Kidney tubule cell (primary cell): Measurements from ENCODE around the gene PITRM1.
"Not testable (repeated sequence)": the region's sequence is repeated elsewhere in the genome, so short reads cannot be mapped to it uniquely, and the experiment has no call there.

ENCODE experiments used
- DNase-seq: peaks from one replicate; pipeline ENCODE4 v3.0.0-alpha.2; 2018; ENCODE audit warnings: low spot score

The PITRM1 gene

GRCh38 chr10:3122034-3122433, 50.5 kb downstream of the PITRM1 start:
- DNase-seq, result no peak

GRCh38 chr10:3119796-3120459, 52.7 kb downstream of the PITRM1 start:
- DNase-seq, result no peak

GRCh38 chr10:3118641-3119091, 53.9 kb downstream of the PITRM1 start:
- DNase-seq, result no peak

- DNase-seq, result no peak
These were observed 55.1 kb downstream of the PITRM1 start for GRCh38 chr10:3117486-3117885.

GRCh38 chr10:3116508-3117100, 56.0 kb downstream of the PITRM1 start:
- DNase-seq, result no peak

GRCh38 chr10:3115685-3116084, 56.9 kb downstream of the PITRM1 start:
- no peak for DNase-seq

- DNase-seq, result no peak
These were observed 59.2 kb downstream of the PITRM1 start for GRCh38 chr10:3113343-3113720.

GRCh38 chr10:3111621-3112163, 60.9 kb downstream of the PITRM1 start:
- DNase-seq, result peak; percentile 55

GRCh38 chr10:3110782-3111620, 61.6 kb downstream of the PITRM1 start:
- no peak for DNase-seq

GRCh38 chr10:3109633-3110032, 62.9 kb downstream of the PITRM1 start:
- no peak for DNase-seq

GRCh38 chr10:3109196-3109595, 63.4 kb downstream of the PITRM1 start:
- no peak for DNase-seq

GRCh38 chr10:3108575-3109105, 63.9 kb downstream of the PITRM1 start:
- no peak for DNase-seq

- DNase-seq, result no peak
These were observed 64.5 kb downstream of the PITRM1 start for GRCh38 chr10:3108033-3108432.

- DNase-seq, result peak; percentile 100
These were observed 65.1 kb downstream of the PITRM1 start for GRCh38 chr10:3107426-3107961.

- DNase-seq, result no peak
These were observed 65.6 kb downstream of the PITRM1 start for GRCh38 chr10:3106928-3107425.

GRCh38 chr10:3106328-3106727, 66.3 kb downstream of the PITRM1 start:
- not testable (repeated sequence) for DNase-seq

GRCh38 chr10:3105905-3106304, 66.7 kb downstream of the PITRM1 start:
- no peak for DNase-seq

GRCh38 chr10:3105166-3105565, 67.4 kb downstream of the PITRM1 start:
- DNase-seq, result no peak

GRCh38 chr10:3104251-3104918, 68.2 kb downstream of the PITRM1 start:
- no peak for DNase-seq

GRCh38 chr10:3103646-3104045, 68.9 kb downstream of the PITRM1 start:
- DNase-seq, result no peak

GRCh38 chr10:3102720-3103427, 69.7 kb downstream of the PITRM1 start:
- peak; percentile 73 for DNase-seq
